Duodenal mucosa (tissue), 2 donors: ENCODE data around the gene SLC35F1.

Source experiments
- H3K27ac ChIP-seq: one replicate; pipeline ENCODE4 v1.7.0; 2013; ENCODE audit warnings: low read depth, low read length
- H3K27me3 ChIP-seq, 2 donors: one replicate each; pipeline ENCODE4 v1.7.0; 2013; ENCODE audit warnings: low read length in 2 of 2, control low read depth in 1 of 2; ENCODE audit not compliant: insufficient read depth in 2 of 2, control insufficient read depth in 1 of 2
- H3K36me3 ChIP-seq, 2 donors: one replicate each; pipeline ENCODE4 v1.7.0; 2013; ENCODE audit warnings: low read length in 2 of 2, control low read depth in 1 of 2; ENCODE audit not compliant: insufficient read depth in 2 of 2, control insufficient read depth in 1 of 2
- H3K4me1 ChIP-seq, 2 donors: one replicate each; pipeline ENCODE4 v1.7.0; 2013; ENCODE audit warnings: low read length in 2 of 2, control low read depth in 1 of 2; ENCODE audit not compliant: insufficient read depth in 2 of 2, control insufficient read depth in 1 of 2
- H3K4me3 ChIP-seq, 2 donors: one replicate each; pipeline ENCODE4 v1.7.0; 2013; ENCODE audit warnings: low read length in 2 of 2, low read depth in 1 of 2
- H3K9ac ChIP-seq, 2 donors: one replicate each; pipeline ENCODE4 v1.7.0; 2013; ENCODE audit warnings: low read length in 2 of 2, low read depth in 1 of 2
- H3K9me3 ChIP-seq, 2 donors: one replicate each; pipeline ENCODE4 v1.7.0; 2013; ENCODE audit warnings: low read length in 2 of 2, control low read depth in 1 of 2; ENCODE audit not compliant: control insufficient read depth in 1 of 2

Gene SLC35F1

GRCh38 chr6:118294906-118295305 lies 387.8 kb downstream of the SLC35F1 start:
- H3K36me3 ChIP-seq: no peaks in the 10 kb centered on the region
- H3K27me3 ChIP-seq: no peaks in the 10 kb centered on the region
- no peak overlapping the region for H3K4me3 ChIP-seq
- H3K9ac ChIP-seq: no peak overlapping the region
- no peaks in the 10 kb centered on the region for H3K4me1 ChIP-seq
- no peaks in the 10 kb centered on the region for H3K9me3 ChIP-seq
- no peak overlapping the region for H3K27ac ChIP-seq

- no peaks in the 10 kb centered on the region for H3K4me1 ChIP-seq
- H3K27ac ChIP-seq: no peak overlapping the region
- no peak overlapping the region for H3K9ac ChIP-seq
Observed at GRCh38 chr6:118295336-118295735, 388.3 kb downstream of the SLC35F1 start.

GRCh38 chr6:118296129-118296901 lies 389.3 kb downstream of the SLC35F1 start:
- no peaks in the 10 kb centered on the region for H3K9me3 ChIP-seq
- H3K4me3 ChIP-seq: no peak overlapping the region
- no peak overlapping the region for H3K27ac ChIP-seq
- no peaks in the 10 kb centered on the region for H3K4me1 ChIP-seq
- H3K36me3 ChIP-seq: no peaks in the 10 kb centered on the region
- no peaks in the 10 kb centered on the region for H3K27me3 ChIP-seq
- H3K9ac ChIP-seq: no peak overlapping the region

More at GRCh38 chr6:118295336-118295735, 388.3 kb downstream of the SLC35F1 start:
- H3K36me3 ChIP-seq: no peaks in the 10 kb centered on the region
- H3K27me3 ChIP-seq: no peaks in the 10 kb centered on the region
- no peaks in the 10 kb centered on the region for H3K9me3 ChIP-seq
- no peak overlapping the region for H3K4me3 ChIP-seq

- Histone ChIP-seq H3K27me3 (no peaks in the 10 kb centered on the region), H3K9ac (no peak overlapping the region), H3K9me3 (no peaks in the 10 kb centered on the region), H3K27ac (no peak overlapping the region), H3K4me1 (no peaks in the 10 kb centered on the region), H3K4me3 (no peak overlapping the region), H3K36me3 (no peaks in the 10 kb centered on the region)
Observed at GRCh38 chr6:118297821-118298220, 390.8 kb downstream of the SLC35F1 start.

GRCh38 chr6:118298476-118299427 lies 391.7 kb downstream of the SLC35F1 start:
- H3K9me3 ChIP-seq: no peaks in the 10 kb centered on the region

GRCh38 chr6:118299457-118299856 lies 392.4 kb downstream of the SLC35F1 start:
- Histone ChIP-seq H3K9me3 (no peaks in the 10 kb centered on the region), H3K36me3 (no peaks in the 10 kb centered on the region), H3K9ac (no peak overlapping the region), H3K27ac (no peak overlapping the region), H3K4me3 (no peak overlapping the region), H3K4me1 (no peaks in the 10 kb centered on the region), H3K27me3 (no peaks in the 10 kb centered on the region)

More at GRCh38 chr6:118298476-118299427, 391.7 kb downstream of the SLC35F1 start:
- Histone ChIP-seq H3K36me3 (no peaks in the 10 kb centered on the region), H3K4me1 (no peaks in the 10 kb centered on the region), H3K9ac (no peak overlapping the region), H3K27me3 (no peaks in the 10 kb centered on the region), H3K27ac (no peak overlapping the region), H3K4me3 (no peak overlapping the region)

- H3K9ac ChIP-seq: no peak overlapping the region
- no peak overlapping the region for H3K27ac ChIP-seq
- H3K36me3 ChIP-seq: no peaks in the 10 kb centered on the region
- no peaks in the 10 kb centered on the region for H3K4me1 ChIP-seq
- H3K4me3 ChIP-seq: no peak overlapping the region
- no peaks in the 10 kb centered on the region for H3K27me3 ChIP-seq
- no peaks in the 10 kb centered on the region for H3K9me3 ChIP-seq
Observed at GRCh38 chr6:118304321-118304720, 397.3 kb downstream of the SLC35F1 start.

- H3K27me3 ChIP-seq: no peaks in the 10 kb centered on the region
- no peaks in the 10 kb centered on the region for H3K4me1 ChIP-seq
- H3K9ac ChIP-seq: no peak overlapping the region
- no peak overlapping the region for H3K4me3 ChIP-seq
- H3K27ac ChIP-seq: no peak overlapping the region
- H3K36me3 ChIP-seq: no peaks in the 10 kb centered on the region
- H3K9me3 ChIP-seq: no peaks in the 10 kb centered on the region
Observed at GRCh38 chr6:118305081-118305480, 398.0 kb downstream of the SLC35F1 start.

- no peaks in the 10 kb centered on the region for H3K4me1 ChIP-seq
- no peaks in the 10 kb centered on the region for H3K36me3 ChIP-seq
- no peaks in the 10 kb centered on the region for H3K27me3 ChIP-seq
- H3K9me3 ChIP-seq: no peaks in the 10 kb centered on the region
- H3K27ac ChIP-seq: no peak overlapping the region
- H3K4me3 ChIP-seq: no peak overlapping the region
- no peak overlapping the region for H3K9ac ChIP-seq
Observed at GRCh38 chr6:118306392-118307238, 399.6 kb downstream of the SLC35F1 start.
